Vagina (tissue), 2 donors: ENCODE measurements around the gene MAN1C1. TPM values are rescaled to one million over a fixed set of nuclear protein-coding genes. Genes with fewer than 3 reads are reported as not detected.

Experiments used
- DNase-seq, 2 donors: peaks; one replicate each; pipeline ENCODE4 v3.0.0-alpha.2; 2017; ENCODE audit errors: extremely low spot score in 2 of 2
- H3K27ac ChIP-seq: fragments of 200-600 bp; sonication (generic); one replicate; pipeline ENCODE4 v1.5.1; 2019
- H3K27me3 ChIP-seq: fragments of 200-600 bp; sonication (generic); one replicate; pipeline ENCODE4 v1.5.1; 2019
- H3K36me3 ChIP-seq, 2 donors: fragments of 200-600 bp; sonication (generic); one replicate each; pipeline ENCODE4 v1.5.1; 2017 to 2019
- H3K4me1 ChIP-seq: fragments of 200-600 bp; sonication (generic); one replicate; pipeline ENCODE4 v1.5.1; 2019
- H3K4me3 ChIP-seq, 2 donors: fragments of 200-600 bp; sonication (generic); 1 replicate in 1 of 2; 2 replicates in 1 of 2; pipeline ENCODE4 v1.5.1; 2016 to 2019
- H3K9me3 ChIP-seq: fragments of 200-600 bp; sonication (generic); one replicate; pipeline ENCODE4 v1.5.1; 2019
- CTCF ChIP-seq, 3 experiments: fragments of 450-650 bp in 2 of 3; fragments of 200-600 bp in 1 of 3; sonication (generic) in 1 of 3; IDR thresholded peaks; one replicate each; pipeline ENCODE4 v1.5.1; 2017 to 2019; ENCODE audit warnings: antibody characterized with exemption in 3 of 3, mild to moderate bottlenecking in 2 of 3, moderate library complexity in 2 of 3
- POLR2A ChIP-seq, 2 donors: fragments of 450-650 bp; IDR thresholded peaks; one replicate each; pipeline ENCODE4 v1.6.1; 2017; ENCODE audit warnings: antibody characterized with exemption in 2 of 2, mild to moderate bottlenecking in 2 of 2, moderate library complexity in 2 of 2
- POLR2AphosphoS5 ChIP-seq, 2 donors: sonication (generic); formaldehyde crosslinking; IDR thresholded peaks; one replicate each; pipeline ENCODE4 v1.9.0; 2017; ENCODE audit warnings: antibody characterized with exemption in 2 of 2, mild to moderate bottlenecking in 2 of 2, low read depth in 1 of 2; ENCODE audit not compliant: insufficient read depth in 1 of 2
- intact Hi-C: fragments of 100-400 bp; cut with DNase I; formaldehyde crosslinking; loops from one replicate; pipeline ENCODE4 v1.15.1; 2023
- total RNA-seq: library from RNA; depleted of rRNA; stranded (reverse); fragments of >200 nt; gene quantifications from one replicate; pipeline ENCODE4 v1.2.3, GENCODE V29; 2016

The MAN1C1 gene
- total RNA-seq, 1 donor from 2014 or later: 31.4 TPM

- H3K4me1 ChIP-seq: peaks cover 54% of the 10 kb centered on the region
Observed at GRCh38 chr1:25688390-25689119, 72.0 kb downstream of the MAN1C1 start.

DNA sequence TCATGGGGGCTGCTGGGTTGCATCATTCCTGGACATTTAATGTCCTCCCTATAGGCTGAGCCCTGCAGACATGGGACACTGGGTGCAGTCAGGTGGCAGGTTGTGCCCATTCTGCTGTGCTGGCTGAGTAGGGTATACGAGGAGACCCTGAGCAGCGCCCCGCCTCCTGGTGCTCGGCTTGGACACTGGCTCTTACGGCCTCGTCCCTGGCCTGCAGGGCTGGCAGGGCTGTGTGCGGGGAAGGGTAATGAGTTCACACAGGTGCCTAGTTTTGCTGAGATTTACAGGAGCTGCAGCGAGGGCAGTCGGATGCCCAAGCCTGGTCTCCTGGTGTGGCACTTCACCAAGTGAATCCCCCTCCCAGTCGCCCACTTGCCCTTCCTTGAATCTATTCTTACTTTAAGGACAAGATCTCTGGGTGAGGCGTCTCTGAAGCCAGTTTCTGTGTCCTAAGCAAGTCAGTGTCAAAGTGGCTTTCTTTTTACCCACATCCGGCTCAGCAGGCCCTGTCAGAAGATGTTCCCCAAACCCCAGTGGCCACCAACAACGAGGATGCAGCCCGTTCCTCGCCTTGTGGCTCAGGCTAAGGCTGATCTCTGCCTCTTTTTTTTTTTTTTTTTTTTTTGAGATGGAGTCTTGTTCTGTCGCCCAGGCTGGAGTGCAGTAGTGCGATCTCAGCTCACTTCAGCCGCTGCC lies 73.2 kb downstream of the MAN1C1 start:
- DNase-seq: no peak
- H3K27ac ChIP-seq: peak overlapping the region; percentile 70
- H3K4me1 ChIP-seq: peaks cover 56% of the 10 kb centered on the region
- H3K9me3 ChIP-seq: no peaks in the 10 kb centered on the region
- TF ChIP-seq POLR2AphosphoS5 (IDR thresholded peaks at IDR 0.05; ENCODE audit: insufficient read depth in 1 of 2, low read depth in 1 of 2) (no peak), POLR2A (IDR thresholded peaks at IDR 0.05) (no peak), CTCF (IDR thresholded peaks at IDR 0.05) (no peak)
- intact Hi-C loops: loop anchor here (10.0 kb wide), 1 partner anchor 105 kb away; no protein-coding TSS in a partner anchor
- H3K36me3 ChIP-seq: no peaks in the 10 kb centered on the region
- no peaks in the 10 kb centered on the region for H3K27me3 ChIP-seq
- no peak overlapping the region for H3K4me3 ChIP-seq

More at GRCh38 chr1:25688390-25689119, 72.0 kb downstream of the MAN1C1 start:
- peak in 1 of 2 donors; percentile 19 for TF ChIP-seq POLR2AphosphoS5 (IDR thresholded peaks at IDR 0.05; ENCODE audit: insufficient read depth in 1 of 2, low read depth in 1 of 2)
- TF ChIP-seq CTCF (IDR thresholded peaks at IDR 0.05): no peak
- H3K36me3 ChIP-seq: no peaks in the 10 kb centered on the region
- no peaks in the 10 kb centered on the region for H3K9me3 ChIP-seq
- DNase-seq: no peak
- H3K27ac ChIP-seq: peak overlapping the region; percentile 70
- intact Hi-C loops: no loop called here
- no peaks in the 10 kb centered on the region for H3K27me3 ChIP-seq
- no peak overlapping the region for H3K4me3 ChIP-seq

GRCh38 chr1:25690396-25690956 lies 73.9 kb downstream of the MAN1C1 start:
- Histone ChIP-seq H3K27me3 (no peaks in the 10 kb centered on the region), H3K4me1 (peaks cover 62% of the 10 kb centered on the region), H3K9me3 (no peaks in the 10 kb centered on the region), H3K4me3 (no peak overlapping the region), H3K27ac (no peak overlapping the region), H3K36me3 (no peaks in the 10 kb centered on the region)
- intact Hi-C loops: loop anchor here (10.0 kb wide), 1 partner anchor 104 kb away; no protein-coding TSS in a partner anchor
- TF ChIP-seq CTCF (IDR thresholded peaks at IDR 0.05): no peak
- no peak for TF ChIP-seq POLR2A (IDR thresholded peaks at IDR 0.05)
- TF ChIP-seq POLR2AphosphoS5 (IDR thresholded peaks at IDR 0.05; ENCODE audit: insufficient read depth in 1 of 2, low read depth in 1 of 2): no peak
- no peak for DNase-seq

- H3K4me3 ChIP-seq: no peak overlapping the region
- no peak for DNase-seq
- H3K4me1 ChIP-seq: peaks cover 70% of the 10 kb centered on the region
- H3K27me3 ChIP-seq: no peaks in the 10 kb centered on the region
- H3K9me3 ChIP-seq: no peaks in the 10 kb centered on the region
- no peak overlapping the region for H3K27ac ChIP-seq
- no peaks in the 10 kb centered on the region for H3K36me3 ChIP-seq
- intact Hi-C loops: loop anchor here (10.0 kb wide), 1 partner anchor 104 kb away; no protein-coding TSS in a partner anchor
- TF ChIP-seq CTCF (IDR thresholded peaks at IDR 0.05): no peak
- no peak for TF ChIP-seq POLR2A (IDR thresholded peaks at IDR 0.05)
- no peak for TF ChIP-seq POLR2AphosphoS5 (IDR thresholded peaks at IDR 0.05; ENCODE audit: insufficient read depth in 1 of 2, low read depth in 1 of 2)
Observed at GRCh38 chr1:25691211-25691610, 74.6 kb downstream of the MAN1C1 start.
